GM10248 (cell line): Measurements from ENCODE around the gene DLAT.
"Not testable (repeated sequence)": the region's sequence is repeated elsewhere in the genome, so short reads cannot be mapped to it uniquely, and the experiment has no call there.

Experiments
- CTCF ChIA-PET: fragments of 300-600 bp; sonication (Branson Sonifier 250); formaldehyde crosslinking; extraction: SDS; loops from one replicate; lab custom pipeline; 2021; ENCODE audit warnings: antibody characterized with exemption; lab: Yijun Ruan, JAX
- POLR2A ChIA-PET: fragments of 350-650 bp; sonication (Branson Sonifier 250); formaldehyde crosslinking; extraction: SDS; loops from one replicate; lab custom pipeline; 2020; ENCODE audit warnings: antibody characterized with exemption; lab: Yijun Ruan, JAX
- DNase-seq: peaks from one replicate; pipeline ENCODE4 v3.0.0; 2012; ENCODE audit errors: extremely low spot score
- CTCF ChIP-seq: IDR thresholded peaks from 2 replicates; pipeline ENCODE4 v1.5.1; 2012; ENCODE audit warnings: mild to moderate bottlenecking, low read depth; ENCODE audit errors: extremely low read depth, missing control alignments, control extremely low read depth

Gene DLAT

GRCh38 chr11:112044961-112045360, 19.8 kb downstream of the DLAT start:
- POLR2A ChIA-PET: no interaction called here
- no peak for TF ChIP-seq CTCF
- DNase-seq: no peak
- CTCF ChIA-PET: interaction anchor here (1.7 kb wide), 1 partner anchor 21 kb away, joined by 3 read pairs; no protein-coding TSS in a partner anchor

GRCh38 chr11:112046647-112047046, 21.4 kb downstream of the DLAT start:
- POLR2A ChIA-PET, CTCF ChIA-PET, DNase-seq: not testable (repeated sequence)

GRCh38 chr11:112048256-112048655, 23.0 kb downstream of the DLAT start:
- CTCF ChIA-PET: interaction anchor here (0.7 kb wide), 1 partner anchor 84 kb away, joined by 3 read pairs; no protein-coding TSS in a partner anchor
- POLR2A ChIA-PET, DNase-seq: not testable (repeated sequence)

GRCh38 chr11:112049777-112050176, 24.6 kb downstream of the DLAT start:
- CTCF ChIA-PET: no interaction called here
- no peak for DNase-seq
- POLR2A ChIA-PET: no interaction called here
- TF ChIP-seq CTCF: no peak

- peak; percentile 40 for DNase-seq
- POLR2A ChIA-PET: no interaction called here
- CTCF ChIA-PET: no interaction called here
- no peak for TF ChIP-seq CTCF
These were observed 25.5 kb downstream of the DLAT start for GRCh38 chr11:112050721-112051120.

- ChIA-PET POLR2A (no interaction called here), CTCF (no interaction called here)
- DNase-seq: peak; percentile 17
- no peak for TF ChIP-seq CTCF
These were observed 26.6 kb downstream of the DLAT start for GRCh38 chr11:112051768-112052167.

- no peak for DNase-seq
- ChIA-PET POLR2A (no interaction called here), CTCF (interaction anchor here (1.2 kb wide), 2 partner anchors 16 to 126 kb away, joined by 3 to 4 read pairs; no protein-coding TSS in a partner anchor)
- TF ChIP-seq CTCF: no peak
These were observed 32.0 kb downstream of the DLAT start for GRCh38 chr11:112057170-112057569.

- CTCF ChIA-PET: interaction anchor here (1.2 kb wide), 1 partner anchor 127 kb away, joined by 3 read pairs; no protein-coding TSS in a partner anchor
- DNase-seq: no peak
- POLR2A ChIA-PET: interaction anchor here (0.6 kb wide), 1 partner anchor 115 kb away, joined by 6 read pairs; no protein-coding TSS in a partner anchor
- no peak for TF ChIP-seq CTCF
These were observed 32.9 kb downstream of the DLAT start for GRCh38 chr11:112058103-112058502.
